ENCODE measurements around the gene PPP6R2. TPM values are rescaled to one million over a fixed set of nuclear protein-coding genes. Genes with fewer than 3 reads are reported as not detected.

PPP6R2 gene
- total and polyA plus RNA-seq, 2 donors (not counting 3 experiments of a cell fraction or from before 2014, with no cell fraction given), result 38.6 to 54.6 TPM

GRCh38 chr22:50422961-50423815 is 80.1 kb downstream of the PPP6R2 start:
- Histone ChIP-seq H3K27me3 (ENCODE audit: control insufficient read depth in 2 of 2, insufficient read depth in 2 of 2, low read length in 2 of 2) (no peaks in the 10 kb centered on the region), H3K9me3 (replicated peaks; ENCODE audit: control insufficient read depth, insufficient read depth, low read length) (no peaks in the 10 kb centered on the region), H3K4me3 (replicated peaks in 1 of 3; ENCODE audit: insufficient read depth in 1 of 3, low read depth in 1 of 3, low read length in 3 of 3) (no peak overlapping the region), H3K9me1 (replicated peaks; ENCODE audit: control insufficient read depth, extremely low read depth, insufficient read depth, low read length) (no peaks in the 10 kb centered on the region), H2AFZ (ENCODE audit: low read depth, low read length) (no peak overlapping the region), H3K9ac (replicated peaks; ENCODE audit: extremely low read depth, insufficient read depth, low read length) (no peak overlapping the region), H3K27ac (ENCODE audit: insufficient read depth, low read depth, low read length) (no peak overlapping the region), H3K4me2 (ENCODE audit: insufficient read depth, low read length) (no peak overlapping the region), H3K36me3 (ENCODE audit: control insufficient read depth in 2 of 2, extremely low read depth in 1 of 2, insufficient read depth in 2 of 2, low read length in 2 of 2) (peaks cover 7 to 44% of the 10 kb centered on the region in 2 experiments), H4K20me1 (replicated peaks; ENCODE audit: control insufficient read depth, extremely low read depth, insufficient read depth, low read length) (no peaks in the 10 kb centered on the region), H3K4me1 (ENCODE audit: control insufficient read depth, extremely low read depth, insufficient read depth, low read length) (no peaks in the 10 kb centered on the region), H3K79me2 (ENCODE audit: control insufficient read depth, insufficient read depth, low read length) (no peaks in the 10 kb centered on the region)
- intact Hi-C loops (cut with micrococcal nuclease) (no loop called here), dilution Hi-C loops (cut with MboI; ENCODE audit: extremely low pct_ligation_motif_present, low sequenced_read_pairs) (no loop called here)
- DNase-seq (ENCODE audit: low read depth, low spot score) (no peak), FAIRE-seq (no peak)
- ChIA-PET POLR2A (interaction anchor here (0.6 kb wide), 1 partner anchor 38 kb away, joined by 4 read pairs; no protein-coding TSS in a partner anchor), CTCF (no interaction called here)
- TF ChIP-seq MYC (IDR thresholded peaks at IDR 0.05; ENCODE audit: low read depth, low read length) (no peak), GATA2 (IDR thresholded peaks at IDR 0.05; ENCODE audit: insufficient read depth, insufficient read length, low read depth, low read length) (no peak), CTCF (IDR thresholded peaks at IDR 0.05; ENCODE audit: extremely low read depth in 1 of 2, insufficient read depth in 1 of 2, low read depth in 1 of 2, low read length in 2 of 2) (no peak), POLR2A (IDR thresholded peaks at IDR 0.05; ENCODE audit: low read depth, low read length) (no peak)
- no TSS peak for BruUV-seq (replicated peaks)

DNA sequence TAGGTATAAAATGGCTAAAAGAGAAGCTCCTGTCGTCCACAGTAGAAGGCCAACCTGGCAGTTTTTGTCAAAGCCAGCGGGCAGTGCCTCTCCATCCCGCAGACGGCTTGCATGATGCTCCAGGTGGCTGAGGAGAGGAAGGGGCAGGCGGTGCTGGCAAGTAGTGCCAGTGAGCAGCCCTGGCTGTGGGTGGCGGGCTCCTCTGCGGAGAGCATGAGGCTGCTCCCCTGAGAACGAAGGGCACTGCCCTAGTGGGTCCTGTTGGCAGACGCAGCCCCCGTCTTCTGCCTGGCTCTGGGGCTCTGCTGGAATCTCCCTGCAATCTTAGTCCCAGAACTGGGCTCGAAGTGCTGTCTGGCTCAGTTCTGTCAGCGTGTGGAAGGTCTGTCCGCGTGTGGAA is 80.8 kb downstream of the PPP6R2 start:
- no peak overlapping the region for H2AFZ ChIP-seq (ENCODE audit: low read depth, low read length)
- H3K9ac ChIP-seq (replicated peaks; ENCODE audit: extremely low read depth, insufficient read depth, low read length), result no peak overlapping the region
- no peaks in the 10 kb centered on the region for H3K9me3 ChIP-seq (replicated peaks; ENCODE audit: control insufficient read depth, insufficient read depth, low read length)
- no TSS peak for BruUV-seq (replicated peaks)
- intact Hi-C loops (cut with micrococcal nuclease) (no loop called here), dilution Hi-C loops (cut with MboI; ENCODE audit: extremely low pct_ligation_motif_present, low sequenced_read_pairs) (no loop called here)
- H3K4me2 ChIP-seq (ENCODE audit: insufficient read depth, low read length), result no peak overlapping the region
- H3K4me1 ChIP-seq (ENCODE audit: control insufficient read depth, extremely low read depth, insufficient read depth, low read length), result no peaks in the 10 kb centered on the region
- H3K27me3 ChIP-seq (ENCODE audit: control insufficient read depth in 2 of 2, insufficient read depth in 2 of 2, low read length in 2 of 2), result no peaks in the 10 kb centered on the region
- DNase-seq (ENCODE audit: low read depth, low spot score), result no peak
- TF ChIP-seq POLR2AphosphoS5 (IDR thresholded peaks at IDR 0.05; ENCODE audit: insufficient read depth, low read depth, low read length), result no peak
- TF ChIP-seq MYC (IDR thresholded peaks at IDR 0.05; ENCODE audit: low read depth, low read length), result no peak
- no peak for TF ChIP-seq POLR2A (IDR thresholded peaks at IDR 0.05; ENCODE audit: low read depth, low read length)
- TF ChIP-seq, protein P1, sequence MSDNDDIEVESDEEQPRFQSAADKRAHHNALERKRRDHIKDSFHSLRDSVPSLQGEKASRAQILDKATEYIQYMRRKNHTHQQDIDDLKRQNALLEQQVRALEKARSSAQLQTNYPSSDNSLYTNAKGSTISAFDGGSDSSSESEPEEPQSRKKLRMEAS (IDR thresholded peaks at IDR 0.05; ENCODE audit: insufficient read depth, insufficient read length), result no peak
- TF ChIP-seq JUN (IDR thresholded peaks at IDR 0.05; ENCODE audit: borderline replicate concordance, insufficient read depth, insufficient read length, low read depth), result no peak
- no peak for TF ChIP-seq GATA2 (IDR thresholded peaks at IDR 0.05; ENCODE audit: insufficient read depth, insufficient read length, low read depth, low read length)
- TF ChIP-seq FOS (IDR thresholded peaks at IDR 0.05; ENCODE audit: borderline replicate concordance, insufficient read depth, low read length), result no peak
- TF ChIP-seq EZH2 (IDR thresholded peaks at IDR 0.05; ENCODE audit: borderline replicate concordance, low read depth, low read length, severe bottlenecking), result no peak
- no peak for TF ChIP-seq CTCF (IDR thresholded peaks at IDR 0.05; ENCODE audit: extremely low read depth in 1 of 2, insufficient read depth in 1 of 2, low read depth in 1 of 2, low read length in 2 of 2)
- ChIA-PET CTCF (no interaction called here), POLR2A (interaction anchor here (0.6 kb wide), 1 partner anchor 38 kb away, joined by 4 read pairs; no protein-coding TSS in a partner anchor)
- no peak for FAIRE-seq
- no peak overlapping the region for H3K4me3 ChIP-seq (replicated peaks in 1 of 3; ENCODE audit: insufficient read depth in 1 of 3, low read depth in 1 of 3, low read length in 3 of 3)
- H4K20me1 ChIP-seq (replicated peaks; ENCODE audit: control insufficient read depth, extremely low read depth, insufficient read depth, low read length), result no peaks in the 10 kb centered on the region
- no peaks in the 10 kb centered on the region for H3K79me2 ChIP-seq (ENCODE audit: control insufficient read depth, insufficient read depth, low read length)
- peaks cover 7 to 41% of the 10 kb centered on the region in 2 experiments for H3K36me3 ChIP-seq (ENCODE audit: control insufficient read depth in 2 of 2, extremely low read depth in 1 of 2, insufficient read depth in 2 of 2, low read length in 2 of 2)
- no peaks in the 10 kb centered on the region for H3K9me1 ChIP-seq (replicated peaks; ENCODE audit: control insufficient read depth, extremely low read depth, insufficient read depth, low read length)
- no peak overlapping the region for H3K27ac ChIP-seq (ENCODE audit: insufficient read depth, low read depth, low read length)
